Cardiac muscle cell (in vitro differentiated cells and primary cell): Measurements from ENCODE around the gene SLIT3. TPM values are rescaled to one million over a fixed set of nuclear protein-coding genes. Genes with fewer than 3 reads are reported as not detected.

Source experiments
- DNase-seq, 2 donors: peaks; one replicate each; pipeline versions ENCODE4 v3.0.0 to v3.0.0-alpha.2; 2010 to 2017; ENCODE audit warnings: low read depth in 1 of 2, low spot score in 1 of 2
- H3K27ac ChIP-seq: fragments of 200-600 bp; sonication (generic); 2 replicates; pipeline ENCODE4 v1.5.1; 2016
- H3K27me3 ChIP-seq: fragments of 200-600 bp; sonication (generic); 2 replicates; pipeline ENCODE4 v1.6.0; 2016; ENCODE audit warnings: control low read depth
- H3K36me3 ChIP-seq: fragments of 200-600 bp; sonication (generic); 2 replicates; pipeline ENCODE4 v1.5.1; 2016; ENCODE audit warnings: control low read depth
- H3K4me1 ChIP-seq: fragments of 200-600 bp; sonication (generic); 2 replicates; pipeline ENCODE4 v1.8.1; 2017; ENCODE audit warnings: low read depth, mild to moderate bottlenecking, mixed run types
- H3K4me3 ChIP-seq: fragments of 200-600 bp; sonication (generic); 2 replicates; pipeline ENCODE4 v1.5.1; 2016; ENCODE audit warnings: mild to moderate bottlenecking
- H3K9me3 ChIP-seq: fragments of 200-600 bp; sonication (generic); 2 replicates; pipeline ENCODE4 v1.5.1; 2017; ENCODE audit warnings: low read depth, mild to moderate bottlenecking, control low read depth
- polyA plus RNA-seq: library from polyadenylated mRNA; unstranded; fragments of >200 nt; fragmentation: Nextera tagmentation; extraction: Ambion mirVana; gene quantifications from 2 replicates; pipeline ENCODE4 v1.2.1, GENCODE V29; 2016
- total RNA-seq: library from RNA; depleted of rRNA; stranded (reverse); fragments of >200 nt; gene quantifications from 2 replicates; pipeline ENCODE4 v1.2.3, GENCODE V29; 2016
- TF ChIP-seq, protein P1 (sequence below): IDR thresholded peaks from 2 replicates; pipeline ENCODE4 v1.5.1; 2012; ENCODE audit warnings: low read depth, mild to moderate bottlenecking, low read length

SLIT3 gene
- total and polyA plus RNA-seq, 2 experiments from 2014 or later, result 50.7 to 111 TPM

DNA sequence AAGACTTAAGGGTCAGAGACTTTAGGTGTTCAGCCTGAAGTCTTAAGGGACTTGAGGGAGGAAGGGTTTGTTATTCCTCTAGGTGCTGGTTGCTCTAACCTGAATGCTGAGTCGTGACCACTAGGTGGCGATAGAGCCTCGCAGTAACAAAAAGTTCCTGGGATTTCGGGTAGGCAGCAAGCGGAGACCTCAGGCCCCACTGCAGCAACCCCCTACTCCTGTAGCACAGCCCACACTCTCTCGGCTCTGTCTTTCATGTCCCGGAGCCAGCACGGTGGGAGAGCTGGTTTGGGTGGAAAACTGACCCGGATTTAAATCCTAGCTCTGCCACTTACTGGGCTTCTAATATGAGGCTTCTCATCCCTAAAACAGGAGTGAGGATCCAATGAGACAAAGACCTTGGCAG, 621.4 kb downstream of the SLIT3 start:
- TF ChIP-seq, protein P1, sequence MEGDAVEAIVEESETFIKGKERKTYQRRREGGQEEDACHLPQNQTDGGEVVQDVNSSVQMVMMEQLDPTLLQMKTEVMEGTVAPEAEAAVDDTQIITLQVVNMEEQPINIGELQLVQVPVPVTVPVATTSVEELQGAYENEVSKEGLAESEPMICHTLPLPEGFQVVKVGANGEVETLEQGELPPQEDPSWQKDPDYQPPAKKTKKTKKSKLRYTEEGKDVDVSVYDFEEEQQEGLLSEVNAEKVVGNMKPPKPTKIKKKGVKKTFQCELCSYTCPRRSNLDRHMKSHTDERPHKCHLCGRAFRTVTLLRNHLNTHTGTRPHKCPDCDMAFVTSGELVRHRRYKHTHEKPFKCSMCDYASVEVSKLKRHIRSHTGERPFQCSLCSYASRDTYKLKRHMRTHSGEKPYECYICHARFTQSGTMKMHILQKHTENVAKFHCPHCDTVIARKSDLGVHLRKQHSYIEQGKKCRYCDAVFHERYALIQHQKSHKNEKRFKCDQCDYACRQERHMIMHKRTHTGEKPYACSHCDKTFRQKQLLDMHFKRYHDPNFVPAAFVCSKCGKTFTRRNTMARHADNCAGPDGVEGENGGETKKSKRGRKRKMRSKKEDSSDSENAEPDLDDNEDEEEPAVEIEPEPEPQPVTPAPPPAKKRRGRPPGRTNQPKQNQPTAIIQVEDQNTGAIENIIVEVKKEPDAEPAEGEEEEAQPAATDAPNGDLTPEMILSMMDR, result peak; percentile 94
- H3K4me1 ChIP-seq, result peaks cover 23% of the 10 kb centered on the region
- no peak overlapping the region for H3K4me3 ChIP-seq
- no peaks in the 10 kb centered on the region for H3K36me3 ChIP-seq
- H3K9me3 ChIP-seq, result no peaks in the 10 kb centered on the region
- DNase-seq, result peak; percentile 85 to 89
- H3K27me3 ChIP-seq, result no peaks in the 10 kb centered on the region
- H3K27ac ChIP-seq, result no peak overlapping the region

DNA sequence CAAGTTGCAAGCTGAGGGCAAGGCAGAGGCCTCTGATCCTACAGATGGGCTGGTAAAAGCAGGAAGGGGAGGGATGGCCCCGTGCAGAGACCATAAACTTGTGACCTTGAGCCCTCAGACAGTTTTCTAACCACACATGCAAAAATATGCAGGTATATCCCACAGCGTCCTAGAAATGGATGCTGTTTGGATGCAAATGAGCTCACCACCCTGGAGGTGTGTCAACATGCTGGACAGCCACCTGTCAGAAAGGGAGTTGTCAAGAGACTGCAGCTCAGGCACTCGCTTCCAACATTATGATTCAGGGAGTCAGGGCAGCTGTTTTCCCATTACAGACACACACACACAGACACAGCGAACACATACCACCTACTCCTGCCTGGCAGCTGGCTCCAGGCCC, 624.4 kb downstream of the SLIT3 start:
- Histone ChIP-seq H3K27ac (no peak overlapping the region), H3K36me3 (no peaks in the 10 kb centered on the region), H3K27me3 (no peaks in the 10 kb centered on the region), H3K9me3 (no peaks in the 10 kb centered on the region), H3K4me3 (no peak overlapping the region), H3K4me1 (peaks cover 7% of the 10 kb centered on the region)
- TF ChIP-seq, protein P1, result no peak
- no peak for DNase-seq

DNA sequence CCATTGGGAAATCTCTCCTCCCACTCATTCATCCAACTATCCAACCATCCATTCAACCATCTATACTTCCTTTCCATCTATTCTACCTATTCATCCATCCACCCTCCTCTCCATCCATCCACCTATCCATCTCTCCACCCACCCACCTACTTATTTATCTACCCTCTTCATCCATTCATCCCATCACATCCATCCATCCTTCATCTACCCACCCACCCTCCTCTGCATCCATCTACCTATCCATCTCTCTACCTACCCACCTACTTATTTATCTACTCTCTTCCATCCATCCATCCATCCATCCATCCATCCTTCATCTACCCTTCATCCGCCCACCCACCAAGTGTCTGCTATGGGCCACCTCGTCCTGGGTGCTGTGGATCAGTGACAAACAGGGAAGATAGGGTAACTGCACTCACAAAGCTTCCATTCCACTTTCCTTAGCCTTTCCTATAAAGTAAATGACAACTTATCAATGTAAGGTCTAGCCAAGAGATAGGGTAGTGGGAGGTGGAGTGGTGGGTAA, 625.0 kb downstream of the SLIT3 start:
- Histone ChIP-seq H3K36me3 (no peaks in the 10 kb centered on the region), H3K9me3 (no peaks in the 10 kb centered on the region), H3K27me3 (no peaks in the 10 kb centered on the region), H3K4me1 (peaks cover 5% of the 10 kb centered on the region), H3K4me3 (no peak overlapping the region), H3K27ac (no peak overlapping the region)
- TF ChIP-seq, protein P1, result no peak
- DNase-seq, result no peak

DNA sequence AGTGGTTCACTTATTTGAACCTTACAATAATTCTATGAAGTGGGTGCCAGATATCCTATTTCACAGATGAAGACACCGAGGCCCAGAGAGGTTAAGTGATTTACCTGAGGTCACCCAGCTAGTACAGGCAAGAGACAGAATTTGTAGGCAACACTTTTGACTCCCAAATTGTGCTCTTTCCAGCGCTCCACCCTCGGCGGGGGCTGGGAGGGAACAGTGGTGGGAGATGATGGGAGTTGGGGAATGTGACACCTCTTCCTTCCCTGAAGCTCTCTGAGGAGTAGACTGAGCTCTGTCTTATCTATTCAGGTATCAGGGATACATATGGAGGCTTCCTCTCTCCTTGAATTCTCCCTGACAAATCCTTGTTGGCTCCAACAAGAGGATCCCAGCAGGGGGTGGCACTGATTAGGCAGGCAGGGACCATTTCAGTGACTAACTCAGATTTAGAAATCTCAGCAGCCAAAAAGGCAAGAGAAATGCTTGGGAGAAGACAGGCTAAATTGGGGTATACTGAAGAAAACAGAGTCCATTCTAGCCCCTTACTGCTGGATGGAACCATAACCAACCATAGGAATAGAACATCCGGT, 626.0 kb downstream of the SLIT3 start:
- Histone ChIP-seq H3K27ac (no peak overlapping the region), H3K9me3 (no peaks in the 10 kb centered on the region), H3K36me3 (no peaks in the 10 kb centered on the region), H3K27me3 (no peaks in the 10 kb centered on the region), H3K4me1 (peaks cover 13% of the 10 kb centered on the region), H3K4me3 (no peak overlapping the region)
- no peak for DNase-seq
- TF ChIP-seq, protein P1, result no peak

DNA sequence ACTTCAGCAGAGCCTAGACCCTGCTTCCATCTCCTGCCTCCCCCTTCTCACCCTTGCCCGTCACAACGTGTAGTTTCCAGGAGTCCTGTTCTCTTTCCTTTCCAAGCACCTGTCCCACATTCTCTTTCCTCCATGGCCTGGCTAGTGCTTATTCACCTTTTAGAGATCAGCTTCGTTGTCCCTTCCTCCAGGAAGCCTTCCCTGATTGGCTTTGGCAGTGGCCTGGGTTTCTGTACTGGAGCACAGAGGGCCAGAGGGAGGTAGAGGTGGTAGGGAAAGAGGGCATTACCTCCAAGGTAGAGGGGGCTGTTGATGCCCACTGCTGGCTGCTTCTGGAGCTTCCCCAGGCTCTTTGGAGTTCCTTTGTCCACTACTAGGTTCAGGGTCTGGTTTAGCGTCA, 628.1 kb downstream of the SLIT3 start:
- DNase-seq, result no peak
- Histone ChIP-seq H3K27ac (no peak overlapping the region), H3K4me1 (peaks cover 13% of the 10 kb centered on the region), H3K27me3 (no peaks in the 10 kb centered on the region), H3K36me3 (no peaks in the 10 kb centered on the region), H3K4me3 (no peak overlapping the region), H3K9me3 (no peaks in the 10 kb centered on the region)
- TF ChIP-seq, protein P1, result no peak
